Vagina (tissue), 2 donors: ENCODE results near the gene CCDC148.

Experiments
- POLR2AphosphoS5 ChIP-seq, 2 donors: sonication (generic); formaldehyde crosslinking; IDR thresholded peaks; one replicate each; pipeline ENCODE4 v1.9.0; 2017; ENCODE audit warnings: antibody characterized with exemption in 2 of 2, mild to moderate bottlenecking in 2 of 2, low read depth in 1 of 2; ENCODE audit not compliant: insufficient read depth in 1 of 2
- TF ChIP-seq, protein P1 (sequence below), 3 experiments: fragments of 450-650 bp in 2 of 3; fragments of 200-600 bp in 1 of 3; sonication (generic) in 1 of 3; IDR thresholded peaks; one replicate each; pipeline ENCODE4 v1.5.1; 2017 to 2019; ENCODE audit warnings: antibody characterized with exemption in 3 of 3, mild to moderate bottlenecking in 2 of 3, moderate library complexity in 2 of 3

- TF ChIP-seq, protein P1, sequence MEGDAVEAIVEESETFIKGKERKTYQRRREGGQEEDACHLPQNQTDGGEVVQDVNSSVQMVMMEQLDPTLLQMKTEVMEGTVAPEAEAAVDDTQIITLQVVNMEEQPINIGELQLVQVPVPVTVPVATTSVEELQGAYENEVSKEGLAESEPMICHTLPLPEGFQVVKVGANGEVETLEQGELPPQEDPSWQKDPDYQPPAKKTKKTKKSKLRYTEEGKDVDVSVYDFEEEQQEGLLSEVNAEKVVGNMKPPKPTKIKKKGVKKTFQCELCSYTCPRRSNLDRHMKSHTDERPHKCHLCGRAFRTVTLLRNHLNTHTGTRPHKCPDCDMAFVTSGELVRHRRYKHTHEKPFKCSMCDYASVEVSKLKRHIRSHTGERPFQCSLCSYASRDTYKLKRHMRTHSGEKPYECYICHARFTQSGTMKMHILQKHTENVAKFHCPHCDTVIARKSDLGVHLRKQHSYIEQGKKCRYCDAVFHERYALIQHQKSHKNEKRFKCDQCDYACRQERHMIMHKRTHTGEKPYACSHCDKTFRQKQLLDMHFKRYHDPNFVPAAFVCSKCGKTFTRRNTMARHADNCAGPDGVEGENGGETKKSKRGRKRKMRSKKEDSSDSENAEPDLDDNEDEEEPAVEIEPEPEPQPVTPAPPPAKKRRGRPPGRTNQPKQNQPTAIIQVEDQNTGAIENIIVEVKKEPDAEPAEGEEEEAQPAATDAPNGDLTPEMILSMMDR (IDR thresholded peaks at IDR 0.05) = no peak
- TF ChIP-seq POLR2AphosphoS5 (IDR thresholded peaks at IDR 0.05; ENCODE audit: insufficient read depth in 1 of 2, low read depth in 1 of 2) = no peak
Observed at GRCh38 chr2:158269143-158269542, 187.4 kb downstream of the CCDC148 start.
